SJSA1 (cell line): ENCODE data around the gene SMG9. TPM values are rescaled to one million over a fixed set of nuclear protein-coding genes. Genes with fewer than 3 reads are reported as not detected.

Experiments used
- DNase-seq, 2 experiments: peaks; one replicate each; pipeline ENCODE4 v3.0.0-alpha.2; 2015 to 2020; ENCODE audit warnings: low spot score in 2 of 2, low read depth in 1 of 2
- H3K27ac ChIP-seq: fragments of 250-450 bp; sonication (Bioruptor Pico); 2 replicates; pipeline ENCODE4 v1.5.1; 2020; ENCODE audit warnings: mild to moderate bottlenecking, moderate library complexity
- H3K27me3 ChIP-seq: fragments of 250-450 bp; sonication (Bioruptor Pico); replicated peaks from 2 replicates; pipeline ENCODE4 v1.5.1; 2020; ENCODE audit warnings: mild to moderate bottlenecking, moderate library complexity
- H3K36me3 ChIP-seq: fragments of 250-450 bp; sonication (Bioruptor Pico); 2 replicates; pipeline ENCODE4 v1.5.1; 2020; ENCODE audit warnings: mild to moderate bottlenecking
- H3K4me1 ChIP-seq: fragments of 250-450 bp; sonication (Bioruptor Pico); replicated peaks from 2 replicates; pipeline ENCODE4 v1.6.1; 2021; ENCODE audit warnings: mild to moderate bottlenecking
- H3K4me3 ChIP-seq: fragments of 250-450 bp; sonication (Bioruptor Pico); 2 replicates; pipeline ENCODE4 v1.5.1; 2020; ENCODE audit warnings: mild to moderate bottlenecking
- H3K9me3 ChIP-seq: fragments of 250-450 bp; sonication (Bioruptor Pico); replicated peaks from 2 replicates; pipeline ENCODE4 v1.5.1; 2020; ENCODE audit warnings: mild to moderate bottlenecking
- total RNA-seq: library from RNA; depleted of rRNA; stranded (reverse); fragments of >200 nt; shearing (Covaris generic); gene quantifications from 2 replicates; pipeline ENCODE4 v1.2.3, GENCODE V29; 2014

Gene SMG9
- total RNA-seq, 1 experiment from 2014 or later, result 29.9 TPM

DNA sequence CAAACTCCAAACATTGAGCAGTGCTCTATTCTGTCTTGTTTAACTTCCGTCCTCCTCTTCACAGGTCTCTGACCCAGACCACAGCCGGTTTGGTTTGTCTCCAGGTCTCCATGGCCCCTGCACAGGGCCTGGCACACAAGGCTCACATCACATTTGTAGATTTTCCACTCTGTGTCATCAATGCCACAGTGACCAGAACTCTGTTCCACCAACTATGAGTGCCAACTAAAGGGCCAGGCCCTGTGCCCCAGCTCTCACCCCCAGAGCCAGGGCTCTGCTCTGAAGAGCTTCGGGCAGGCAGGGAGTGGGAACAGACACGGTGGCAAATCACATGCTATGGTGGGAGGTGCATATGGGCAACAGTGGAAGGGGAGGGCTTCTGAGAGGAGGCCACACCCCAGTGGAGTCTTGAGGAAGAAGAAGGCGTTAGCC, 16.0 kb downstream of the SMG9 start:
- Histone ChIP-seq H3K36me3 (peaks cover 92% of the 10 kb centered on the region), H3K4me3 (no peak overlapping the region), H3K27ac (no peak overlapping the region), H3K4me1 (no peaks in the 10 kb centered on the region), H3K9me3 (no peaks in the 10 kb centered on the region), H3K27me3 (no peaks in the 10 kb centered on the region)
- DNase-seq, result no peak

DNA sequence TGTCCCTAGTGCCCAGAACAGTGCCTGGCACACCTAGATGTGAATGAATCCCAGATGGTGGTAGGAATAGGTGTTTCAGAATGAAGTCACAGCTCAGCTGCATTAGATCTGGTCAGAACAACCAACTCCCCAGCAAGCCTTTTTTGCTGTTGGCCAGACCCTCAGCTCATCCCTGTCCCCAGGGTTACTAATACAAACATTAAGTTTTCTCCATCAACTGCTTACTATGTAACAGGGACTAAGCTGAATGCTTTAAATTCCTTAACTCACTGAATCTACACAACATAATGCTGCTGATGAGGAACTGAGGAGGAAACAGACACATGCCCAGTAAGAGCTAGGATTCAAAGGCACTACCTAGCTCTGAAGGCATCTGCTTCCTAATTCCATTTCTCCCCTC, 18.8 kb downstream of the SMG9 start:
- Histone ChIP-seq H3K9me3 (no peaks in the 10 kb centered on the region), H3K4me1 (no peaks in the 10 kb centered on the region), H3K27me3 (no peaks in the 10 kb centered on the region), H3K36me3 (peaks cover 92% of the 10 kb centered on the region), H3K4me3 (no peak overlapping the region), H3K27ac (no peak overlapping the region)
- DNase-seq, result no peak

DNA sequence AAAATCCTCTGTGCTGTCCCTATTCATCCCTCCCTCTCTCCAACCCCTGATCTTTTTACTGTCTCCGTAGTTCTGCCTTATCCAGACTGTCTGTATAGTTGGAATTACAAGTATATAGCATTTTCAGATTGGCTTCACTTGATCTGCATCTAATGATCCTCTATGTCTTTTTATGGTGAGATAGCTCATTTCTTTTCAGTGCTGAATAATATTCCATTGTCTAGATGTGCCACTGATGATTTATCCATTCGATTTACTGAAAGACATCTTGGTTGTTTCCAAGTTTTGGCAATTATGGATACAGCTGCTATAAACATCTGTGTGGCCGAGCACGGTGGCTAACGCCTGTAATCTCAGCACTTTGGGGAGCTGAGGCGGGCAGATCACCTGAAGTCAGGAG, 19.7 kb downstream of the SMG9 start:
- Histone ChIP-seq H3K4me1 (no peaks in the 10 kb centered on the region), H3K36me3 (peaks cover 89% of the 10 kb centered on the region), H3K9me3 (no peaks in the 10 kb centered on the region), H3K27ac (no peak overlapping the region), H3K4me3 (no peak overlapping the region), H3K27me3 (no peaks in the 10 kb centered on the region)
- DNase-seq, result no peak

DNA sequence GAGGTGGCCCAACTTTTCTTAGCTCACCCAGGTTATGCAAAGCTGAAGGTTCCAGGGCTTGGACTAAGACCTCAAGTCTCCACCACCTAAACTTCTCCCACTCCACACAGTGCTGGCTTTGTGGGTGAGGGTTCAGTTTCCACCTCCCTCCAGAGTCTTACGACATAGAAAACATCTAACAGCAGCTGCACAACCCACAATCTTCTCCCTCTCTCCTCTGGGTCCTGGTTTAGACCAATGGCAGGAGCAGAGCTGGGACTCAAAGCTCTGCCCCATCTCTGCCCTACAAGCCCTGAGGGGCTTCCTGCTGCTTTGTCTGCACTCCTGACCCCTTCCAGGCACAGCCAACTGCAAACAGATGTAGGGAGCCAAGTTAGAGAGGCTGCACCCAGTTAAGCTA, 22.9 kb downstream of the SMG9 start:
- peaks cover 80% of the 10 kb centered on the region for H3K36me3 ChIP-seq
- DNase-seq, result no peak
- H3K27ac ChIP-seq, result no peak overlapping the region

DNA sequence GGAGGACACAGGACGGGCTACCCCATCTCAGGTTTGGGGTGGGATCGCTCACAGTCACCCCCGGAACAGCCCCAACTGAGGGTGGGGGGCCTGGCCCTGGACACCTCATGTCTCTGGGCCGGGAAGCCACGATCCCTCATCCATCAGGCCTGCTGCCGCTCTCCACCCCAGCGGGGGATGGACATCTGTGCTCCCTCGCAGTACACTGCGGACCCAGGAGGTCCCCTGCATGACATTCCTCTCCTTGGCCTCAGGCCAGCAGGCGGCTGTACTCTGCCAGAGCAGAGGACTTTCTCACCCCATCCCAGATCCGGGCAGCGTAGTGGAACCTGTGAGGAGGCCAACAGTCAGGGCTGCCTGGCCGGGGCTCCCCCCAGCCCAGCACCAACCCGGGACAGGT, 23.4 kb downstream of the SMG9 start:
- Histone ChIP-seq H3K4me3 (no peak overlapping the region), H3K4me1 (no peaks in the 10 kb centered on the region), H3K36me3 (peaks cover 75% of the 10 kb centered on the region), H3K27me3 (no peaks in the 10 kb centered on the region), H3K27ac (no peak overlapping the region), H3K9me3 (no peaks in the 10 kb centered on the region)
- DNase-seq, result no peak

More for the DNA sequence above, 22.9 kb downstream of the SMG9 start:
- no peak overlapping the region for H3K4me3 ChIP-seq
- H3K27me3 ChIP-seq, result no peaks in the 10 kb centered on the region
- H3K4me1 ChIP-seq, result no peaks in the 10 kb centered on the region
- no peaks in the 10 kb centered on the region for H3K9me3 ChIP-seq

DNA sequence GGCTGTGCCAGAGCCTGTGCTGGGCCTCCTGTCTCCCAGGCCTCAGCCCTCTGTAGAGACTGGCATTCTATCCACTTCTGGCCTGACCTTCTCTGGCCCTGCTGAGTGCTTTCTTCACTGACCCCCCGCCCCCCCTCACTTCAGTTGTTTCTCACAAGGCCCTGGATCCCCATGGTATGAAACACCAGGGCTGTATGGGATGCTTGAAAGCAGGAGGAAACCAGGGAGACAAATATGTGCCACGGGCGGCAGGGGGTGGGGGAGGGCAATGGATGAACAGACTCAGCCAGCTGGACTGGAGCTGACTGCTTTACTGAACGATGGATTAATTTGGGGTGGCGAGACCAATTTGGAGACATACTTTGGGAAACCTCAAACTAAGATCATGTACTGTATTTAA, 24.8 kb downstream of the SMG9 start:
- Histone ChIP-seq H3K36me3 (peaks cover 65% of the 10 kb centered on the region), H3K9me3 (no peaks in the 10 kb centered on the region), H3K27me3 (no peaks in the 10 kb centered on the region)

DNA sequence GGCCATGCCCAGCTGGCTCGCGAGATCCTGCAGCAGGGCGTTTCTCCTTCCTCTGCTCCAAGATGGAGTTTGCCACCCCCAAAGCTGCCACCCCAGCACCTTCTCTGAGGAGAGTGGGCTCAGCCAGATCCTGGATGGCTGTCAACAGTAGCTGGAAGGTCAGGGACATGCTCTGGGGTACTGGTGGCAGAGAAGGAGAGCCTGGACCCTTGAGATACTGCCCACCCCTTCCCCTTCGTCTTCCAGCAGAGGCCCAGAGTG, 27.2 kb downstream of the SMG9 start:
- H3K9me3 ChIP-seq, result no peaks in the 10 kb centered on the region
- H3K27ac ChIP-seq, result no peak overlapping the region
- no peak for DNase-seq
- H3K36me3 ChIP-seq, result peaks cover 41% of the 10 kb centered on the region
- H3K4me1 ChIP-seq, result no peaks in the 10 kb centered on the region
- H3K27me3 ChIP-seq, result no peaks in the 10 kb centered on the region
- no peak overlapping the region for H3K4me3 ChIP-seq

More for the DNA sequence above, 24.8 kb downstream of the SMG9 start:
- H3K4me1 ChIP-seq, result no peaks in the 10 kb centered on the region
- H3K27ac ChIP-seq, result no peak overlapping the region
- no peak for DNase-seq
- no peak overlapping the region for H3K4me3 ChIP-seq

DNA sequence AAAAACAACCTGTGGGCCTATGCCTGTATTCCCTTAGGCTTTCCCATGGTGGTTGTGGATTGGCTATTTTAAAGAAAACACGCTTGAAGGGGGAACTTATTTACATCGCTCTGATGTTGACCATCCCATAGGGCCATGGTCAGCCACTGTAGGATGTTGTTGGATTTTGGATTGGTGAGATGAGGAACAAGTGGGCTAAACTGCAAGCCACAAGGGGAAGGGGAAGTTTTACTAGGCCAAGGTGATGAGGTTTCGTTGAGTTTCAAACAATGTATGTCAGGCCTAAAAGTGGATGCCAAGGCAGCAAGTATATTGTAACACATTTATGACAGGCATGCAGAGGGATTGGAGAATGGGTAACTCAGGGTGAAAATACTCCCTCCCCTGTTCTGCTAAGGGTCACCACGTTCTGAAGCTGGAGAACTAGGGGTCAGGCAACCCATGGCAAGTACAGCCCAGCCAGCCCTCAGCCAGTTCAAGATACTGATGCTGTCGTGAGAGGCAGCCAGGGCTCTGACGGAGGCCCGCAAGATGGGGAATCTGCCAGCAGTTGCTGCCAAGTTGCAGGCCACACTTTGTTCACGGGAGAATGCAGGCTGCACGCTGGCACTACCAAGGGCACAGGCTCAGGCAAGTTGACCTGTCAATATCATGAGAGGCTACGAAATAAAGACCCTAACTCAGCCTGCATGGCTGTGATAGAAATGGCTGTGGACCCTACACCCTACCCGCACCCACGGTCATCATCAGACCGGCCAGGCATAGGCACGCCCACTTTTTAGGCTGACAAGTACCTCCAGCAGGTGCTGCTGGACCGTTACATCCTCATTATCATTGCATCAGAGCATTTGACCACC, 27.8 kb downstream of the SMG9 start:
- no peak for DNase-seq
- Histone ChIP-seq H3K27me3 (no peaks in the 10 kb centered on the region), H3K27ac (no peak overlapping the region), H3K4me3 (no peak overlapping the region), H3K4me1 (no peaks in the 10 kb centered on the region), H3K9me3 (no peaks in the 10 kb centered on the region), H3K36me3 (peaks cover 35% of the 10 kb centered on the region)

DNA sequence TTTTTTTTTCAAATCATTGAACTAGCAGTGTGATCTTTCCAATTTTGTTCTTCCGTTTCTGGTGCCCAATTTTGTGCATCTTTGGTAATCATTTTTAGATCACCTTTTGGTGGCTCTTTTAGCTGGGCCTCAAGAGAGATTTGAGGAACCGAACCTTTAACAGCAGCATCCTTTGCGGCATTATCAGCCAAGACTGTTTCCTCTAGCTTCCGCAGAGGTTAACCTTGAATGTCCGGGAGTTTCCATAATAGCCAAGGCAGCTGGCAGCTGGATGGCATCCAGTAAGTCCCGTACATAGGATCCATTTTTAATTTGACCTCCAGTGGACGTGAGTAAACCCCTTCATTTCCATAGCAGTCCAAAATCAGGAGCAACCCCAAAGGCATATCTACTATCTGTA, 29.3 kb downstream of the SMG9 start:
- H3K9me3 ChIP-seq, result no peaks in the 10 kb centered on the region
- H3K27ac ChIP-seq, result no peak overlapping the region
- no peaks in the 10 kb centered on the region for H3K27me3 ChIP-seq
- peaks cover 21% of the 10 kb centered on the region for H3K36me3 ChIP-seq
- no peak overlapping the region for H3K4me3 ChIP-seq
- H3K4me1 ChIP-seq, result no peaks in the 10 kb centered on the region
- no peak for DNase-seq

DNA sequence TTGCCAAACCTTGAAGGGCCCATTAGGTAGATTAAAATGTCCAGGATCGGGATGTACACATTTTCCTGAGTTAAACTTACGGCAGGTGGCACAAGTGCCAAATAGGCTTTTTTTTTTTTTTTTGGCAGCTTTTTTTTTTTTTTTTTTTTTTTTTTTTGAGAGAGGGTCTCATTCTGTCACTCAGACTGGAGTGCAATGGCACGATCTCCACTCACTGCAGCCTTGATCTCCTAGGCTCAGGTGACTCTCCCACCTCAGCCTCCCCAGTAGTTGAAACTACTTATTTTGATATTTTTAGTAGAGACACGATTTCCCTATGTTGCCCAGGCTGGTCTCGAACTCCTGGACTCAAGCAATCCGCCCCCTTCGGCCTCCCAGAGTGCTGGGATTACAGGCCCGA, 29.9 kb downstream of the SMG9 start:
- H3K36me3 ChIP-seq, result peaks cover 17% of the 10 kb centered on the region
- no peaks in the 10 kb centered on the region for H3K4me1 ChIP-seq
- H3K27me3 ChIP-seq, result no peaks in the 10 kb centered on the region
- DNase-seq, result no peak
- no peak overlapping the region for H3K27ac ChIP-seq
- H3K4me3 ChIP-seq, result no peak overlapping the region
- H3K9me3 ChIP-seq, result no peaks in the 10 kb centered on the region

DNA sequence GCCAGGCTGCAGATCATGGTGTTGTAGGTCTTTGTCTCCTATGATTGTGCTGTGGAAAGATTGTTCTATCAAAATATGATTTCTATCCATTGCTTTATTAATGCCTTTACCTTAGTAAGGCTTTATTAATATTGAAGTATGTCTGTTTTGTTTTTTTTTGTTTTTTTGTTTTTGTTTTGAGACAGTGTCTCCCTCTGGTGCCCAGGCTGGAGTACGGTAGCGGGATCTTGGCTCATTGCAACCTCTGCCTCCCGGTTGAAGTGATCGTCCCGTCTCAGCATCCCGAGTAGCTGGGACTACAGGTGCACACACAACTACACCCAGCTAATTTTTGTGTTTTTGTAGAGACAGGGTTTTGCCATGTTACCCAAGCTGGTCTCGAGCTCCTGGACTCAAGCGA, 31.2 kb downstream of the SMG9 start:
- Histone ChIP-seq H3K27me3 (no peaks in the 10 kb centered on the region), H3K4me1 (no peaks in the 10 kb centered on the region), H3K9me3 (no peaks in the 10 kb centered on the region), H3K27ac (no peak overlapping the region), H3K4me3 (no peak overlapping the region), H3K36me3 (peaks cover 4% of the 10 kb centered on the region)
- no peak for DNase-seq

DNA sequence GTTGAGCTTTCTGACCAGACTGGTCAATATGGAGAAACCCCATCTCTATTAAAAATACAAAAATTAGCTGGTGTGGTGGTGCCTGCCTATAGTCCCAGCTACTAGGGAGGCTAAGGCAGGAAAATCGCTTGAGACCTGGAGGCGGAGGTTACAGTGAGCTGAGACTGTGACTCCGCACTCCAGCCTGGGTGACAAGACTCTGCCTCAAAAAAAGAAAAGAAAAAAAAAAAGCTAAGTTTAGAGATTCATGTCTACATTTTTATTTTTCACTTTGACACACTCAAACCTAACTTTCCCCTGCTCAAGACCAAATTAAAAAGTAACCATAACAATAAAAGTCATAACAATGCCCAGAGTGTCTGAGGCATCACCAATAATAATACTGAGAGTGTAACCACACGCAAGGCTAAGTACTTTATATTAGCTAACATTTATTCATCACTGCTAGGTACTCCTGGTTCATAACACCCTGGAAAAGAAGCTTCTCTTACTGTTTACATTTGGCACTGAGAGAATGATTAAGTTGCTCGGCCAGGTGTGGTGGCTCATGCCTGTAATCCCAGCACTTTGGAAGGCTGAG, 33.2 kb downstream of the SMG9 start:
- no peak overlapping the region for H3K4me3 ChIP-seq
- no peak overlapping the region for H3K27ac ChIP-seq
- no peaks in the 10 kb centered on the region for H3K4me1 ChIP-seq
- no peak for DNase-seq
- H3K9me3 ChIP-seq, result no peaks in the 10 kb centered on the region
- no peaks in the 10 kb centered on the region for H3K27me3 ChIP-seq
- H3K36me3 ChIP-seq, result no peaks in the 10 kb centered on the region

DNA sequence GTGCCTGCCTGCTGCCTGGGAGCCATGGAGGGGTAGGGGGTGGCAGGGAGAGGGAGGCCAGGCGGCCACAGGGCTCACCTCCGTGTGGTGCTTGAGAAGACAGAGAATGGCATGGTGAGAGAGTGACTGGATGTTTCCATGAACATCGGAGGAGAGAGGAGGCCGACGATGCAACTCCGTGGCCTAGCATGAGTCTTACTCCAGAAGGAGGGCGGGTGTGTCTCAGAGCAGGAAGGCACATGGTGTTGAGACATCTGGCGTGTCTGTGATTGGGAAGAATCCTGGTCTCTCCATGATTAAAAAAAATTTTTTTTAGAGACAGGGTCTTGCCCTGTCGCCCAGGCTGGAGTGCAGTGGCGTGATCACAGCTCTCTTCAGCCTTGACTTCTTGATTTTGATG, 33.8 kb downstream of the SMG9 start:
- no peak overlapping the region for H3K27ac ChIP-seq
- H3K9me3 ChIP-seq, result no peaks in the 10 kb centered on the region
- H3K4me3 ChIP-seq, result no peak overlapping the region
- no peak for DNase-seq
- H3K36me3 ChIP-seq, result no peaks in the 10 kb centered on the region
- H3K27me3 ChIP-seq, result no peaks in the 10 kb centered on the region
- no peaks in the 10 kb centered on the region for H3K4me1 ChIP-seq

DNA sequence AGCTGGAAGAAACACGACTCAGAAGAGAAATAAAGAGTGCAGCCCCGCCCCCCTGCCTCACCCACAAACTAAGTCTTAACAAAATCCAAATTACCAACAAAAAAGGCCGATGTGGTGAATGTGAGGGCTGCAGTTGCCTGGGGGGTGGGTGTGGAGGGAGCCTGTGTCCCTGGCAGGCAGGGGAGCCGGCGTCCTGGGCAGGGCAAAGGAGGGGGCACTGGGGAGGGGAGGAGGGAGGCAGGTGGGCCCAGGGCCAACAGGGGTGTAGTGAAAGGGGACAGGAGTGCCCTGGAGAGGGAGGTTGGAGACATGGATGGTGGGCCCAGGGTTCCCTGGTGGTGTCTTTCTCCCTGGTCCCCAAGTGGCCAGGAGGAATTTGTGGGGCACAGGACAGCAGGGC, 34.8 kb downstream of the SMG9 start:
- Histone ChIP-seq H3K27me3 (no peaks in the 10 kb centered on the region), H3K4me1 (no peaks in the 10 kb centered on the region), H3K9me3 (no peaks in the 10 kb centered on the region), H3K4me3 (no peak overlapping the region), H3K36me3 (no peaks in the 10 kb centered on the region), H3K27ac (no peak overlapping the region)
- no peak for DNase-seq
